ENCODE data around the gene MYO18A.
"Not testable (repeated sequence)": the region's sequence is repeated elsewhere in the genome, so short reads cannot be mapped to it uniquely, and the experiment has no call there.

The MYO18A gene

GRCh38 chr17:29147228-29147627 lies 33.0 kb downstream of the MYO18A start:
- not testable (repeated sequence) for DNase-seq

- DNase-seq: no peak
Measured at GRCh38 chr17:29146369-29146972, 33.7 kb downstream of the MYO18A start.

- peak; percentile 51 for DNase-seq
Measured at GRCh38 chr17:29145289-29146073, 34.7 kb downstream of the MYO18A start.

- DNase-seq: no peak
Measured at GRCh38 chr17:29143894-29144293, 36.3 kb downstream of the MYO18A start.

GRCh38 chr17:29141514-29141876 lies 38.7 kb downstream of the MYO18A start:
- DNase-seq: no peak

- no peak for DNase-seq
Measured at GRCh38 chr17:29140631-29141513, 39.3 kb downstream of the MYO18A start.

GRCh38 chr17:29140051-29140621 lies 40.1 kb downstream of the MYO18A start:
- DNase-seq: no peak

GRCh38 chr17:29138971-29139691 lies 41.1 kb downstream of the MYO18A start:
- DNase-seq: no peak

- DNase-seq: no peak
Measured at GRCh38 chr17:29138184-29138955, 41.8 kb downstream of the MYO18A start.

- DNase-seq: no peak
Measured at GRCh38 chr17:29136998-29137730, 43.0 kb downstream of the MYO18A start.

GRCh38 chr17:29135464-29135863 lies 44.7 kb downstream of the MYO18A start:
- no peak for DNase-seq

GRCh38 chr17:29133121-29133713 lies 47.0 kb downstream of the MYO18A start:
- no peak for DNase-seq

- DNase-seq: no peak
Measured at GRCh38 chr17:29131814-29132682, 48.1 kb downstream of the MYO18A start.

- no peak for DNase-seq
Measured at GRCh38 chr17:29129731-29130130, 50.5 kb downstream of the MYO18A start.

- DNase-seq: no peak
Measured at GRCh38 chr17:29127840-29128239, 52.4 kb downstream of the MYO18A start.

GRCh38 chr17:29126268-29126930 lies 53.8 kb downstream of the MYO18A start:
- DNase-seq: no peak

GRCh38 chr17:29125651-29126050 lies 54.5 kb downstream of the MYO18A start:
- no peak for DNase-seq

GRCh38 chr17:29124925-29125273 lies 55.3 kb downstream of the MYO18A start:
- no peak for DNase-seq
